Prostate gland (tissue), 2 donors: Measurements from ENCODE around the gene MPST.

ENCODE experiments used
- CTCF ChIP-seq, 4 experiments: fragments of 200-600 bp in 2 of 4; fragments of 450-650 bp in 2 of 4; sonication (generic) in 2 of 4; IDR thresholded peaks; 1 replicate in 3 of 4; 2 replicates in 1 of 4; pipeline ENCODE4 v1.5.1; 2016 to 2019; ENCODE audit warnings: antibody characterized with exemption in 4 of 4, mild to moderate bottlenecking in 2 of 4, moderate library complexity in 2 of 4
- POLR2A ChIP-seq: fragments of 450-650 bp; IDR thresholded peaks from one replicate; pipeline ENCODE4 v1.6.1; 2016; ENCODE audit warnings: antibody characterized with exemption, mild to moderate bottlenecking

- TF ChIP-seq POLR2A (no peak), CTCF (IDR thresholded peaks at IDR 0.05) (no peak)
Observed at GRCh38 chr22:37007651-37008050, 11.9 kb upstream of the MPST start.
